ENCODE data around the gene CYP11A1.

Gene CYP11A1

DNA sequence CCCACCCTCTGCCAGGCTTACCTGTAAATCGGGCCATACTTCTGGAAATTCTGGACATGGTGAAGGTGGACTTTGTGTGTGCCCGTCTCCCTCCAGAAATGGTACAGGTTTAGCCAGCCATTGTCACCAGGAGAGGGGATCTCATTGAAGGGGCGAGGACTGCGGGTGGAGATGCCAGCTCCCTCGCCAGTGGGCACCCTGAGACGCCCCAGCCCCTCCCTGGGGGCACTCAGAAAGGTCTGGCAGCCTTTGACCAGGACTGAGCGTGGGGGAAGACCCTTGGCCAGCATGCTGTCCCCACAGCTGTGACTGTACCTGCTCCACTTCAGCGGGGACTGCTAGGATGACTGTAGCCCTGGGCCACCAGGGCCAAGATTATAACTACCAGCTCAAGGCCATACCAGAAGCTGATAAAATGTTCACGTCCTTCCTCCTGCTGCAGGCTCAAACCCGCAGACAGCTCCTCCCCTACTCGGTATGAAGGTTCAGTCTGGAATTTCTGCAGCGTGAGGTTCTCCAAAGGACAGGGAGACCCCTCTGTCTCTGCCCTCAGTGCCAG, at the start of gene CYP11A1:
CYP11A1 (minus strand) TSS at position 351 of the 559 bp plus-strand sequence; CDS start at position 290, 61 bp downstream.
- H3K4me1 ChIP-seq (ENCODE audit: insufficient read depth, poor library complexity, severe bottlenecking) = no peaks in the 10 kb centered on the region
- no peak within 1 kb of the TSS for H3K27ac ChIP-seq (ENCODE audit: poor library complexity, severe bottlenecking)
- TF ChIP-seq, protein P1, sequence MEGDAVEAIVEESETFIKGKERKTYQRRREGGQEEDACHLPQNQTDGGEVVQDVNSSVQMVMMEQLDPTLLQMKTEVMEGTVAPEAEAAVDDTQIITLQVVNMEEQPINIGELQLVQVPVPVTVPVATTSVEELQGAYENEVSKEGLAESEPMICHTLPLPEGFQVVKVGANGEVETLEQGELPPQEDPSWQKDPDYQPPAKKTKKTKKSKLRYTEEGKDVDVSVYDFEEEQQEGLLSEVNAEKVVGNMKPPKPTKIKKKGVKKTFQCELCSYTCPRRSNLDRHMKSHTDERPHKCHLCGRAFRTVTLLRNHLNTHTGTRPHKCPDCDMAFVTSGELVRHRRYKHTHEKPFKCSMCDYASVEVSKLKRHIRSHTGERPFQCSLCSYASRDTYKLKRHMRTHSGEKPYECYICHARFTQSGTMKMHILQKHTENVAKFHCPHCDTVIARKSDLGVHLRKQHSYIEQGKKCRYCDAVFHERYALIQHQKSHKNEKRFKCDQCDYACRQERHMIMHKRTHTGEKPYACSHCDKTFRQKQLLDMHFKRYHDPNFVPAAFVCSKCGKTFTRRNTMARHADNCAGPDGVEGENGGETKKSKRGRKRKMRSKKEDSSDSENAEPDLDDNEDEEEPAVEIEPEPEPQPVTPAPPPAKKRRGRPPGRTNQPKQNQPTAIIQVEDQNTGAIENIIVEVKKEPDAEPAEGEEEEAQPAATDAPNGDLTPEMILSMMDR (IDR thresholded peaks at IDR 0.05; ENCODE audit: poor library complexity, severe bottlenecking) = no peak
- no peaks in the 10 kb centered on the region for H3K9me3 ChIP-seq (ENCODE audit: severe bottlenecking)
- H3K27me3 ChIP-seq (ENCODE audit: insufficient read depth, poor library complexity, severe bottlenecking) = peaks cover 5% of the 10 kb centered on the region
- H3K36me3 ChIP-seq (ENCODE audit: low read depth) = no peaks in the 10 kb centered on the region
- no peak for ATAC-seq (ENCODE audit: low read depth)
- H3K4me3 ChIP-seq (ENCODE audit: severe bottlenecking) = no peak within 1 kb of the TSS
- no peak for DNase-seq (ENCODE audit: low spot score)

DNA sequence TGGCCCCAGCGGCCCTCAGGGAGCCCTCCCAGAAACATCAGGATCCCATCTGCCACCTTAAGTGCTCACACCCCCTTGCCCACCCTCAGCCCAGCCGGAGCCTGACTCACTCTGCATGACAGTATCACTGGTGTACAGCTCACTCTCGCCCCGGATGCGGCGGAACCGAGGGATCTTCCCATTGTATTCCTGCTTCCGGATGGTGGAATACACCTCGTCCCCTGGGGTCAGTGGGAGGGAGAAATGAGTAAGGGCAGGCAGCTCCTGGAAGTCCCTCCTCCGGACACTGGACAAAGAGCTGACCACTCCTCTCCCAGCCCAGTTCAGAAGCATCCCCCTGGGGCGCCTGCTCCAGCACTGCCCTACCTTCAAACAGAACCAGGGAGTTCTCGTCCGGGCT, 49.8 kb upstream of the CYP11A1 start:
- Histone ChIP-seq H3K36me3 (ENCODE audit: low read depth) (peaks cover 54% of the 10 kb centered on the region), H3K9me3 (ENCODE audit: severe bottlenecking) (no peaks in the 10 kb centered on the region), H3K27me3 (ENCODE audit: insufficient read depth, poor library complexity, severe bottlenecking) (no peaks in the 10 kb centered on the region), H3K4me3 (ENCODE audit: severe bottlenecking) (no peak overlapping the region), H3K4me1 (ENCODE audit: insufficient read depth, poor library complexity, severe bottlenecking) (peaks cover 52% of the 10 kb centered on the region), H3K27ac (ENCODE audit: poor library complexity, severe bottlenecking) (peak overlapping the region; percentile 95)
- ATAC-seq (ENCODE audit: low read depth) (peak; percentile 78), DNase-seq (ENCODE audit: low spot score) (peak; percentile 93)
- TF ChIP-seq, protein P1 (IDR thresholded peaks at IDR 0.05; ENCODE audit: poor library complexity, severe bottlenecking) = no peak

DNA sequence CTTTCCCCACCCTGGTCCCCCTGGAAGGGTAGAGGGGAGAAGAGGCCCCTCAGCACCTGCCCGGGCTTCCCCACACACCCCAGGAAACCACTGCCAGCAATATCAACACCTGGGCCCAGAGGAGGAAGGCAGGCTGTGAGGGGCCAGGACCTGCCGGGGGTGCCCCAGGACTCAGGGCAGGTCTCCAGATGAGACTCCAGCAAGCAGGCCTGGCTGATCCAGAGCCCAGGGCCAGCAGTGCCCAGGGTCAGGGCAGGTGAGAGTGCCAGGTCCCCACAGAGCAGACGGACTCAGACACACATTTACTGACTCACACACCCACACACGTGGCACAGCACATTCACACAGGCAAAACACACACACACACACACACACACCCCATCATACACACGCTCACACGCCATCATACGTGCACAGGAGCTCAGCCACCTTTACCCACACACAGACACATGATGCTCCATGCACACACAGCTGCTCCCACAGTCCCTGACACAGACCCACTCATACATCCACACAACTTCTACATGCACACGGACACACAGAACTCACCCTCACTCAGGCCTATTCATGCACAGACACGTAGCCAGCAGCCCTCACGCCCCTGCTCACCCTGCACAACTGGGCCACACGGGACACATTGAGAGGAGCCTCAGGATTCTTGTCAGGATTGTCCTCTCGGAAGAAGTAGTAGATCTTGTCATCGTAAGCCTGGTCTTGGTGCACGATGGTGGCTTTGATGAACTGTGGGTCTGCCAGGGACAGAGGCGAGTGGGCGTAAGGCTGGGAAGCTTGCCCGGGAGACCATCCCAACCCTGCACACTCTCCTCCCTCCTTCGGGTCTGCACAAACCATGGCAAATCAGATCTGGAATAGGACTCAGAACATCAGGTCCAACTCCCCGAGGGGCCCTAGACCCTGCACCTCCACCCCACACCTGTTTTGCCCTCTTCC, 48.8 kb upstream of the CYP11A1 start:
- Histone ChIP-seq H3K4me1 (ENCODE audit: insufficient read depth, poor library complexity, severe bottlenecking) (peaks cover 44% of the 10 kb centered on the region), H3K27me3 (ENCODE audit: insufficient read depth, poor library complexity, severe bottlenecking) (no peaks in the 10 kb centered on the region), H3K27ac (ENCODE audit: poor library complexity, severe bottlenecking) (peak overlapping the region; percentile 95), H3K4me3 (ENCODE audit: severe bottlenecking) (no peak overlapping the region), H3K36me3 (ENCODE audit: low read depth) (peaks cover 63% of the 10 kb centered on the region), H3K9me3 (ENCODE audit: severe bottlenecking) (no peaks in the 10 kb centered on the region)
- DNase-seq (ENCODE audit: low spot score) (no peak), ATAC-seq (ENCODE audit: low read depth) (no peak)
- TF ChIP-seq, protein P1 (IDR thresholded peaks at IDR 0.05; ENCODE audit: poor library complexity, severe bottlenecking) = no peak

DNA sequence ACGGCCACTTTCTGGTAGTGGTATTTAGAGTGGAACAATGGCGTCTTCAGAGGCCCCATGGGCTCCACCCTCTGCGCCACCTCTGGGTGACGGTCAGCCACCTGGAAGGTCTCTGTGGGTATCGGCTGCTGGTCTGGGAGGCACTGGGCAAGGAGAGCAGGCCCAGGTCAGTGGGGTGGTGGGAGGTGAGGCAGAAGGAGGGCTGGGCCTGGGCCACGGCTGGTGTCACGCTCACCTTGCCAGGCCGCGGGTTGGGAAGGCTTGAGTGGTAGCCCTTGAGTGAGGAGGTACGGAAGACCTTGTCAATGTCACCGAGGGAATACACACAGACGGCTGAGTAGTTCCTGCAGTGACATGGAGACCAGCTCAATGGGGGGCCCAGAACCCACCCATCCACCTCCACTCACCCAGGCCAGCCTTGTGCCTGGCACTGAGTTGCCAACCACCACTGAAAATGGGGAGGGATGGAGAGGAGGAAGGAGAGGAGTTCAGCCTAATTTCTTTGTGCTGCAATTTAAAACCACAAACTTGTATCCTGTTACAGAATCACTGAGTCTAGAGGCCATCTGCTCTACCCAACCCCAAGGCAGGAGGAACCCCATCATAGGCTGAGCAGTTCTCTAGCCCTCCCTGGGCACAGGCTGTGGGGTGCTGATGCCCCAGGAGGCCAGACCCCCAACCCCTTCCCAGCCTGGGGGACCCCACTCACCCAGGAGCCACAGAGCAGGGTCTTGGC, 47.3 kb upstream of the CYP11A1 start:
- H3K36me3 ChIP-seq (ENCODE audit: low read depth) = peaks cover 76% of the 10 kb centered on the region
- H3K27ac ChIP-seq (ENCODE audit: poor library complexity, severe bottlenecking) = peak overlapping the region; percentile 95
- DNase-seq (ENCODE audit: low spot score) = no peak
- no peaks in the 10 kb centered on the region for H3K27me3 ChIP-seq (ENCODE audit: insufficient read depth, poor library complexity, severe bottlenecking)
- H3K9me3 ChIP-seq (ENCODE audit: severe bottlenecking) = no peaks in the 10 kb centered on the region
- no peak overlapping the region for H3K4me3 ChIP-seq (ENCODE audit: severe bottlenecking)
- no peak for ATAC-seq (ENCODE audit: low read depth)
- peaks cover 30% of the 10 kb centered on the region for H3K4me1 ChIP-seq (ENCODE audit: insufficient read depth, poor library complexity, severe bottlenecking)
- TF ChIP-seq, protein P1 (IDR thresholded peaks at IDR 0.05; ENCODE audit: poor library complexity, severe bottlenecking) = no peak
